A673 (cell line): Measurements from ENCODE around the gene C3. TPM values are rescaled to one million over a fixed set of nuclear protein-coding genes. Genes with fewer than 3 reads are reported as not detected.

Experiments used
- BruUV-seq: library from RNA; stranded (reverse); fragments of 400-500 nt; replicated peaks from 2 replicates; lab custom pipeline; 2021; lab: Mats Ljungman, UMichigan
- CTCF ChIA-PET: fragments of 300-600 bp; sonication (Branson Sonifier 250); formaldehyde crosslinking; loops from one replicate; lab custom pipeline; 2022; ENCODE audit warnings: antibody characterized with exemption; lab: Charles Lee
- POLR2A ChIA-PET: fragments of 300-600 bp; sonication (Branson Sonifier 250); formaldehyde crosslinking; loops from one replicate; lab custom pipeline; 2022; ENCODE audit warnings: antibody characterized with exemption; ENCODE audit not compliant: low non-redundant PET; lab: Charles Lee
- DNase-seq: peaks from one replicate; pipeline ENCODE4 v3.0.0-alpha.2; 2015; ENCODE audit warnings: low spot score
- H3K27ac ChIP-seq: fragments of 200-600 bp; sonication (generic); 2 replicates; pipeline ENCODE4 v1.5.1; 2016; ENCODE audit warnings: mixed run types, low read depth, mild to moderate bottlenecking, mixed read lengths, antibody characterized with exemption, low read length; ENCODE audit not compliant: poor library complexity, severe bottlenecking
- H3K27me3 ChIP-seq: fragments of 200-600 bp; sonication (generic); replicated peaks from 2 replicates; pipeline ENCODE4 v1.6.1; 2017; ENCODE audit warnings: mixed run types, low read depth, mild to moderate bottlenecking, mixed read lengths, antibody characterized with exemption, low read length; ENCODE audit not compliant: insufficient read depth, poor library complexity
- H3K36me3 ChIP-seq: fragments of 200-600 bp; sonication (generic); 2 replicates; pipeline ENCODE4 v1.6.1; 2016; ENCODE audit warnings: mixed run types, mild to moderate bottlenecking, mixed read lengths, antibody characterized with exemption, low read length; ENCODE audit not compliant: insufficient read depth, poor library complexity, severe bottlenecking
- H3K4me1 ChIP-seq: fragments of 200-600 bp; sonication (generic); 2 replicates; pipeline ENCODE4 v1.6.1; 2017; ENCODE audit warnings: mixed run types, mild to moderate bottlenecking, mixed read lengths, antibody characterized with exemption, low read length; ENCODE audit not compliant: insufficient read depth, poor library complexity, severe bottlenecking
- H3K4me3 ChIP-seq: fragments of 200-600 bp; sonication (generic); 2 replicates; pipeline ENCODE4 v1.5.1; 2016; ENCODE audit warnings: low read depth, mixed run types, mild to moderate bottlenecking, mixed read lengths, low read length; ENCODE audit not compliant: poor library complexity, severe bottlenecking
- H3K9me3 ChIP-seq: fragments of 200-600 bp; sonication (generic); 2 replicates; pipeline ENCODE4 v1.6.1; 2016; ENCODE audit warnings: mixed run types, low read depth, mild to moderate bottlenecking, mixed read lengths, antibody characterized with exemption, low read length; ENCODE audit not compliant: poor library complexity, severe bottlenecking
- EZH2 ChIP-seq: fragments of 200-600 bp; sonication (generic); IDR thresholded peaks from 2 replicates; pipeline ENCODE4 v1.6.1; 2017; ENCODE audit warnings: borderline replicate concordance, low read depth, mild to moderate bottlenecking, mixed read lengths, antibody characterized with exemption, low read length; ENCODE audit not compliant: poor library complexity, severe bottlenecking
- intact Hi-C: fragments of 100-400 bp; cut with micrococcal nuclease; formaldehyde crosslinking; loops from one replicate; pipeline ENCODE4 v1.10.0; 2022; ENCODE audit not compliant: unreplicated experiment
- total RNA-seq: library from RNA; stranded (reverse); gene quantifications from 2 replicates; pipeline ENCODE4 v1.2.3, GENCODE V29; 2021
- TF ChIP-seq, protein P1 (sequence below): fragments of 300-800, 200-600 bp; sonication (generic); conservative IDR thresholded peaks from 2 replicates; pipeline ENCODE4 v1.5.1; 2017; ENCODE audit warnings: low read depth, mild to moderate bottlenecking, antibody characterized with exemption, low read length, moderate library complexity, mixed read lengths

C3 gene
- total RNA-seq, 1 experiment from 2014 or later = 1.8 TPM

DNA sequence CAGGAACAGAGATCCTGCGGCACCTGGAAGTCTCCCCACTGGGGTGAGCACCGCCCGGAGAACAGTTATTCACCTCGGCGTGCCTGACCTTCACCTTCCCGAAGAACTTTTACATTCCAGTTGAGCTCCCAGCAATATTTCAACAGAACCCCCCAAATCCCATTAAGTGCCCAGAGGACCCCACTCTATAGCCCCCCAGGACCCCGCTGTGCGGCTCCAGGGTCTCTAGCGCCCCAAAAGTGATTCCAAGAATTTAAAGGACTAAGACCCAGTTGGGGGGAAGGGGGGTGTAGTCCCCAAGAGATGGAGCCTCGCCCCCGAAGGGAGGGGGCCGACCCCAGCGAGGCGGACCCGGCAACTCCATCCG, 16.4 kb upstream of the C3 start:
- TF ChIP-seq, protein P1, sequence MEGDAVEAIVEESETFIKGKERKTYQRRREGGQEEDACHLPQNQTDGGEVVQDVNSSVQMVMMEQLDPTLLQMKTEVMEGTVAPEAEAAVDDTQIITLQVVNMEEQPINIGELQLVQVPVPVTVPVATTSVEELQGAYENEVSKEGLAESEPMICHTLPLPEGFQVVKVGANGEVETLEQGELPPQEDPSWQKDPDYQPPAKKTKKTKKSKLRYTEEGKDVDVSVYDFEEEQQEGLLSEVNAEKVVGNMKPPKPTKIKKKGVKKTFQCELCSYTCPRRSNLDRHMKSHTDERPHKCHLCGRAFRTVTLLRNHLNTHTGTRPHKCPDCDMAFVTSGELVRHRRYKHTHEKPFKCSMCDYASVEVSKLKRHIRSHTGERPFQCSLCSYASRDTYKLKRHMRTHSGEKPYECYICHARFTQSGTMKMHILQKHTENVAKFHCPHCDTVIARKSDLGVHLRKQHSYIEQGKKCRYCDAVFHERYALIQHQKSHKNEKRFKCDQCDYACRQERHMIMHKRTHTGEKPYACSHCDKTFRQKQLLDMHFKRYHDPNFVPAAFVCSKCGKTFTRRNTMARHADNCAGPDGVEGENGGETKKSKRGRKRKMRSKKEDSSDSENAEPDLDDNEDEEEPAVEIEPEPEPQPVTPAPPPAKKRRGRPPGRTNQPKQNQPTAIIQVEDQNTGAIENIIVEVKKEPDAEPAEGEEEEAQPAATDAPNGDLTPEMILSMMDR = no peak; the same call in 1 of the 2 replicates
- TF ChIP-seq EZH2 = no peak
- POLR2A ChIA-PET = no interaction called here
- H3K9me3 ChIP-seq = no peaks in the 10 kb centered on the region
- intact Hi-C loops = loop anchor here (5.0 kb wide), 3 partner anchors 65 to 220 kb away; no protein-coding TSS in a partner anchor
- CTCF ChIA-PET = interaction anchor here (1.2 to 2.0 kb wide), 2 partner anchors 127 kb away, joined by 5 to 44 read pairs; no protein-coding TSS in a partner anchor
- DNase-seq = no peak
- H3K4me1 ChIP-seq = peaks cover 34% of the 10 kb centered on the region
- H3K27ac ChIP-seq = peak overlapping the region; percentile 98
- no TSS peak for BruUV-seq
- no peaks in the 10 kb centered on the region for H3K36me3 ChIP-seq
- no peaks in the 10 kb centered on the region for H3K27me3 ChIP-seq
- peak overlapping the region; percentile 63 for H3K4me3 ChIP-seq

DNA sequence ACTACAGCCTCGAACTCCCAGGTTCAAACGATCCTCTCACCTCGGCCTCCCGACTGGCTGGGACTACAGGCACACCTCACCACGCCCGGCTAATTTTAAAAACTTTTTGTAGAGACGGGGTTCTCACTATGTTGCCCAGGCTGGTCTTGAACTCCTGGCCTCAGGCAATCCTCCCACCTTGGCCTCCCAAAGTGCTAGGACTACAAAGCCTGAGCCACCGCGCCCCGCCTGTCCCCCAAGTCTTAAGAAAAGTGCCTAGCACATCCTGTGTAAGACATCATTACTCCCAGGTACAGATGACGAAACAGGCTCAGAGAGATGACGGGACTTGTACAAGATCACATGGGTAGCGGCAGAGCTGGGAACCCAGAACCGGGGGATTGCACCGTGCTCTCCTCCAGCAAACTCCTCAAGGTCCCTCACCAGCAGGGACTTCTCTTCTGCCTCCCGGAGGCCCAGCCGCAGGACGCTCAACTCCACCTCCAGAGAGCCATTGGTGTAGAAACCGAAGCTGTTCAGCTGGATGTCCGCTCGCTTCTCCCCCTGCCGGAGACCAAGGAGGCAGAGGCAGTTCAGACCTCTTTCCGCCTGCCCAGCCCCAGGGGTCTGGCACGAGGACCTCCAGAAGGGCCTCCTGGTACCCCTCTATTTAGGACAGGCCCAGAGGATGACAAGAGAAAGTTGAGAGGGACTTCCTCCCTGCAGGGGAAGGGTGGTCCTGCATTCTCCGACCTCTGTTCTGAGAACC, 15.9 kb upstream of the C3 start:
- Histone ChIP-seq H3K4me1 (peaks cover 29% of the 10 kb centered on the region), H3K9me3 (no peaks in the 10 kb centered on the region), H3K27ac (peak overlapping the region; percentile 98), H3K27me3 (no peaks in the 10 kb centered on the region), H3K36me3 (no peaks in the 10 kb centered on the region), H3K4me3 (peak overlapping the region; percentile 63)
- intact Hi-C loops = loop anchor here (5.0 kb wide), 3 partner anchors 66 to 219 kb away; no protein-coding TSS in a partner anchor
- ChIA-PET CTCF (interaction anchor here (1.2 kb wide), 1 partner anchor 127 kb away, joined by 5 read pairs; no protein-coding TSS in a partner anchor), POLR2A (no interaction called here)
- peak; percentile 85 for DNase-seq
- TSS peak; percentile 38 for BruUV-seq
- TF ChIP-seq EZH2 = no peak
- TF ChIP-seq, protein P1 = peak; percentile 64

- Histone ChIP-seq H3K4me1 (peaks cover 27% of the 10 kb centered on the region), H3K4me3 (peak overlapping the region; percentile 63), H3K27ac (peak overlapping the region; percentile 98), H3K36me3 (no peaks in the 10 kb centered on the region), H3K27me3 (no peaks in the 10 kb centered on the region), H3K9me3 (no peaks in the 10 kb centered on the region)
- DNase-seq = peak; percentile 83
- TSS peak; percentile 75 for BruUV-seq
- TF ChIP-seq, protein P1 = no peak
- no peak for TF ChIP-seq EZH2
- CTCF ChIA-PET = interaction anchor here (0.8 to 0.9 kb wide), 2 partner anchors 128 to 219 kb away, joined by 3 to 5 read pairs; no protein-coding TSS in a partner anchor
- intact Hi-C loops = loop anchor here (5.0 kb wide), 3 partner anchors 67 to 218 kb away; no protein-coding TSS in a partner anchor
- POLR2A ChIA-PET = interaction anchor here (0.5 kb wide), 1 partner anchor 109 kb away, joined by 3 read pairs; no protein-coding TSS in a partner anchor
These were observed 14.9 kb upstream of the C3 start for GRCh38 chr19:6735181-6735911.
